ENCODE measurements around the gene PIEZO2.

Gene PIEZO2

DNA sequence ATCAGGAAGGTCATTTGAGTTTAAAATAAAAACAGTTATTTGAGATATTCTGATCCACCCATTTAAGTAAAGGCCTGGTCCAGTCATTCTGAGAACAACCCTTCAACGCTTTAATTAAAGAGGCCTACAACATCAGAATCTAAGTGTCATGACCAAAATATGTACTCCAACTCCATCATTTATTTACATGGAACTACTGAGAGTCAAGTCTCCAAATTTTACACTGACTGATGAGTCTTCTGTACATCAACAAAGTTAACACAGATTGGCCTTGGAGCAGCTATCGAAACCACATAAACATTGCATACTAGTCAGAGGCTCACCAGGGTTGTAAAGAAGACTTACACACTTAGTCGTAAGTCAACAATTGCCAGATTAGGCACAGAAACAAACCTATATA, 37.1 kb downstream of the PIEZO2 start:
- no peak for DNase-seq

DNA sequence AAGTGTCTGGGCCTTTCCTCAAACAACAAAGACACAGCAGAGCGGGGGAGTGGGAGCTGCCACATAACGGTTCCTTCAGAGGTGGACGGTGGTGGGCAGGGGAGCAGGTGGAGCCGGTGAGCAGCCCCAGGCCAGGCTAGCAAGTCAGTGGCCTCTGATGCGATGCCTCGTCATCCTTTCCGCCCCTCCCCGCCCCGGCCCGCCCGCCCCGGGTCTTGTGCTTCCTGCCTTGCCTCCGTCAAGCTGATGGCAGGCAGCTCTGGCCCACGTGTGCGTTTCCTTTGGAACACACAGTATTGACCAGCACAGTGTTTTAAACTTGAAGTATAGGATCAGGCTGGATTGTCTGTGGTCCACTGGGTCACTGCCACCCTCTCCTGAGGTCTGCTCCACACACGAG, 38.9 kb downstream of the PIEZO2 start:
- DNase-seq, result no peak

DNA sequence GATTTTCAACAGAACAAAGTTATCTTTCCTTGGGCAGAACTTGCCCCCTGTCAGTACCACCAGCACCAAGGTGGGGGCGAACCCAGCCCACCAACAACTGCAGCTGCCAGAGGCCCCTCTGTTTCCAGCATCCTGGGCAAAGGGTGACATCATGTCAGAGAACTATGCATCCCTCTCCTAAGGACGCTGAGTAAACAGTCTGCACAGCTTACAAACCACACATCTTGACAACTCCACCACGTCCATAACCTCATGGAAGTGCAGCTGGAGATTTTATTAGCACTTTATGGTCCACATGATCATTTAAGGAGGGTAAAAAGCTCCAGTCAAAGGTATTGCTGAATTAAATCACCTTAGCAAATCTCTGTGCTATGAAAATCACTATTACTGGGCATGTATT, 40.4 kb downstream of the PIEZO2 start:
- DNase-seq, result no peak

DNA sequence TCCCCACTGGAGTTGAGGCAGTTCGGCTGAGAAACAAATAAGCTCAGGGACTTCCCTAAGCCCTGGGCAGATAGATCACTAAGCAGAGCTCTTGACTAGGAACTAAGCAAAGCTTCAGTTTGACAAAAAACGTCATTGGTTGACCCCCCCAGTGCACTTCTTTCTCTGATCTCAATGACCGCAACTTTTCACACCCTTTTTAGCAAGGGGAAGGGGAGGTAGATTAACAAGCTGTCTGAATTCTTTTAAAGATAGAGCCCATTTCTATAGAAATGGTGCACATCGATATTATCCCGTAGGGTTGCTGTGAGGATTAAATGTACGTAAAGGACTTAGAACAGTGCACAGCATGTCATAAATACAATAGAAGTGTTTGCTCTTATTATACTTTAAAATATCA, 42.5 kb downstream of the PIEZO2 start:
- no peak for DNase-seq

DNA sequence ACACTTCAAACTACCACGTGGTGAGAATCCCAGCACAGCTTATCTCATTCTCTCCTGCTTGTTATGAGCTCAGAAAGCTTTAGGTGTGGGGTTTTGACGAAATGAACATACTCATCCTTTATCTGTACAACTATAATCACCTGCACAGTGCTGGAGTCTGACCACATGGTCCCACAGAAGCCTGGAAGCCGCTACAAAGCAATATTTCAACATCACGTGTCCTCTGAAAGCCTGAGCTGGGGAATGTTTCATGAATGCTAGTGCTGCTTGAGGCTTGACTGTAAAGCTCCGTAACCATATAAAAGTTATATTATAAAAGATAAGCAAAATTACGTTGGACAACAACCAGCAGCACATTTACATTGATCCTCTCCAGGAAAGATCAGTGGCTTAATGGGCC, 43.9 kb downstream of the PIEZO2 start:
- DNase-seq, result no peak

DNA sequence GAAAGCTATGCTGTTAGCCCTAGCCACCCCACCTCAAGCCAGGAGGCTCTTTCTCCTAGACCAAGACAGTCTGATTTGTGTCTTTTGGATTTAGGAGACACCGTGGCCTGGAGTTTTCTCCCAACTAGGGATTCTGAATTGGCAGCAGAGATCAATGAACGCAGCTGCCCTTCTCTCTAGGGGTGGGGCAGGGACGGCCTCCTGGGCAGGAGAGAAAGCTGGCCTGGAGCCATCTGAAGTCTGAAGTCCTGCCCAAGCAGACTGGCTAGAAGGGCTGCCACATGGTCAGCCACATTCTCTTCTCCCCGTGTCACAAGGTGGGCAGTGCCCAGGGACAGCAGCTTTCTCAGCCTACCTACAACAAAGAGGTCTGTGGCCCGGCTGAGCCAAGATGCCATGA, 45.1 kb downstream of the PIEZO2 start:
- no peak for DNase-seq

DNA sequence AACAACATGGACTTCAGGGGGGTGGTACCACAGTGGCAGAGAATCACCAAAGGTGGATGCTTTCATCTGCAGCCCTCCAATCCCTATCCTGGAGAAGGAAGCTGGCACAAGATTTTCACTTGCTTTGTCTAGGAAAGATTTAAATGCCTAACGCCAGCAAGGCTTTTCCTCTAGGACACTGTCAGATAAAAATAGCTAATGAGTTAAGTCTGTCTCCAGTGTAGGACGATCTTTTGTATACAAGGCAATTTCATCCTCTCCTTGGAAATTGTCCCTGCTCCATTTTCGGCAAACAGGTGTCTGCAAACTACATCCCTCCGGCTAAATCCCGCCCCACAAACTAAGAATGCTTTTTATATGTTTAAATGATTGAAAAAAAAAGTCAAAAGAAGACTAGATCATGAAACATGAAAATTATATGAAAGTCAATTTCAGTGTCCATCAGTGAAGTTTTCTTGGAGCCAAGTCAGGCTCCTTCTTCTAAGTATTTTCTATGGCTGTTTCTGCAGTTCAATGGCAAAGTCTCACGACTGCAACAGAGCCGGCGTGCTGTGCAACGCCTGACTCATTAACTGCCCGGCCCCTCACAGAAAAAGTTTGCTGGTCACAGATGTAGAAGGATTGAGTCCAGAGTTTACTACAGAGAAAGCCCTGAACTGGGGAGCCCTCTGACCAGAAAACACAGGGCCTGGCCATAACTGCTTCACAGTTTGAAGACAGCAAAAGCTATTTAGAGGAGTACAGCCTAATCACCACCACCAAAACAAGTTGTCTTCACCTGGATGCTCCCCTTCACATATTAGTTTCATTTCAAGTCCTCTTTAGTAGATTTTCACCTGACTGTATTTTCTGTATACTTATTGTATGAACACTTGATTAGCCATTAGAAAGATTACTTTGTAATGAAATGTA, 52.3 kb downstream of the PIEZO2 start:
- DNase-seq, result no peak

DNA sequence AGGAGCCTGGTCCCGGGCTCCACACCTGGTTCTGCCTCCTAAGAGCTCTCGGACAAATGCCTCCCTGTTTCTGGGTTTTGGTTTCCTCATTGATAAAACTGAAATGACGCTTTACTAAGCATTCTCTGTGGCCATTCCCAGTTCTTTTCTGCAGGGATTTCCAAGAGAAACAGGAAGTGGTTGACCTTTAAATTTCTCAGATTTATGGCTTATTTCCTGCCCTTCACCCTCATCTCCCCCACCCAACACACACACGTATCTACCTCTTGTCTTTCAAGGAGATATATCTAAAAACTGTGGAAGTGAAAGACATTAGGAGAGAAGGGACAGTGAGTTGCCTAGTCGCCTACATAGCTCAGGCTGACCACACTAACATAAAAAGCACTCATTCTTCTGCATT, 53.0 kb downstream of the PIEZO2 start:
- DNase-seq, result no peak

DNA sequence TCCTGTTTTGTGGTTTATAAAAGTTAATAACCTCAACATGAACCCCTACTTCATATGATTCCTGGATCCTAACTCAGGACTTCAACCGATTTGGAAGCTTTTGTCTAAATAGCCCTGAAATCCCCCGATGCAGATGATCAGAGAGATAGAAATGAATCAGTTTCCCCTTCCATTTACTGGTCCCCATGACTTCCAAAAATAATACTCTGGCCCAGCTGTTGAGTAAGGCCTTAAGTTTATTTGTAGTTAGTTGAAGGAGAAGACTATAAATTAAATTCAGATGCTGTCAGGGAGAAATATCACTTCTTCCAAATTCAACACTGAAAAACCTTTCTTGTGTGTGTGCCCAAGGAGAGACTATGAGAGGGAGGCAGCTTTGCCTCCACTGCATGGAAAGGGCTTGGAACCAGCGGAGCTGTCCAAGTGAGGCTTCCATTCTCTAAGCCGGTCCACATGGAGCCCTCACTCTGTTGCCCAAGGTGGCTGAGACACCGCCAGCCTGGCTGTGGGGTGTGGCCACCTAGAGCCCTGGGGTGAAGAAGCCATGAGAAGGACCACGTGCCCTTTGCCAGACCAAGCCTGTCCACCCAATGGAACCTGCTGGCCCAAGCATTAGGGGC, 53.6 kb downstream of the PIEZO2 start:
- DNase-seq, result no peak

DNA sequence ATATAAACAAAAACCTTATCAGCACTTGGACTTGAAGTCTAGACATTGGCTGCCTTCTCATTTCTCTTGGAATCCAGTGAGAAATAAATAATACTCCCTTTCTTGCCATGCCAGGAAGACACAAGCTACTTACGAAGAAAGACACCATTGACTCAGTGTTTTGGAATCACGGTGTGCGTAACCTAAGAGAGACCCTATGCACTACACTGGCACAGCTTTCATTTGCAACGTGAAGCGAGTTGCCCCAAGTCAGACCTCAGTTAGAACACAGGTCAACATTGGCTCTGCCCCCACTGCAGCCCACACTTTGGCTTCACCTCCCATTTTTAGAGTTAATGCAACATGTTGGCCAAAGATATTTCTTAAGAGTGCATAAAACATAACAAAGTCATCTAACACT, 54.2 kb downstream of the PIEZO2 start:
- DNase-seq, result no peak

DNA sequence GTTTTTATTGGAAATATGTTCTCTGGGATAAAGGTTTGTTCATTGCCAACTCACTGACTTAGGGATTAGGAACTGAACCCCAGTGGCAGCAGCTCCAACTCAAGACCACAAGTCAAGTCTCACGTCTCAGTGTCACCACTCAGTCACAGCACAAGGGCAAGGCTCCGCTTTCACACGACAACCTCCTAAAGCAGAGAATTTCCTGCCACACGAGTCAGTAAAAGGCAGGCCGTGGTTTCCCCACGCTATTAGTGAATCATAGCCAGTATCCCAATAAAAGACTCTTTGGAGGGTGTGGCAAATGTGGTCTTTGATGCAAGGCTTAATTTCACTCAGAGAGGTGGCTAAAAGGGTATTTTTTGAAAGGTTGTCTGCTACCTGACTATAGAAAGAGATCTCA, 57.6 kb downstream of the PIEZO2 start:
- no peak for DNase-seq

DNA sequence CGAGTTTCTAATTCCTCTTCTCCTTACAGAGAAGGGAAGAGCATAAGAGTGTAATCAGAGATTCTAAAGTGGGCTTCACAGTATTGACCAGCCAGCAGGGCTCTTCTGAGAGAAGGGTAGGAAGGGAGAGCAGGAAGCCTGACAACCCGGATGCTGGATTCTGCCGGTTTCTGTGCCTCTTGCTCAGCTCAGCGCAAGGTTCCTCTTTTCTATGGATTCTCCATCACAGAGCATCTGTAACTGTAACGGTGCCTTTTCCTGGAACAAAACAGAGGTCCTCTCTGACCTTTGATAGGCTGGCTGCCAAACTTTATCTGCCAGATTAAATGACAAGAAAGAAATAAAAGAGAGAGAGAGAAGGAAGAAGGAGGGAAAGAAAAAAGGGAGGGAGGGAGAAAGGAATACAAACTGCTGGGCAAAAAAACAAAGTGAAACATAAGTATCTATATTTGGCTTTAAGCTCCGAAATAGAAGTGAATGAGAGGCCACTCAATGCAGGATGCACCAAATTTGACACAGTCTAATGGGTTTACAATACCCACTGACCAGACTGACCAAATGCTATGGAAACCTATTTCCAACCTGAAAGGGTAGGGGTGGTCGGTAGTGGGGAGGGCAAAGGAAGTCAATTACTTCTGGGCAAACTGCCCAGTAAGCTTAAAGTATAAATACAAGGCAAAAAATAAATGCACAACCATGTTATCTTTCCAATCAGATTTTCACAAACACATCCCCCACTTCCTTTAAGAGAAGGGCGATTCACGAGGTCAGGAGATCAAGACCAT, 59.2 kb downstream of the PIEZO2 start:
- no peak for DNase-seq

DNA sequence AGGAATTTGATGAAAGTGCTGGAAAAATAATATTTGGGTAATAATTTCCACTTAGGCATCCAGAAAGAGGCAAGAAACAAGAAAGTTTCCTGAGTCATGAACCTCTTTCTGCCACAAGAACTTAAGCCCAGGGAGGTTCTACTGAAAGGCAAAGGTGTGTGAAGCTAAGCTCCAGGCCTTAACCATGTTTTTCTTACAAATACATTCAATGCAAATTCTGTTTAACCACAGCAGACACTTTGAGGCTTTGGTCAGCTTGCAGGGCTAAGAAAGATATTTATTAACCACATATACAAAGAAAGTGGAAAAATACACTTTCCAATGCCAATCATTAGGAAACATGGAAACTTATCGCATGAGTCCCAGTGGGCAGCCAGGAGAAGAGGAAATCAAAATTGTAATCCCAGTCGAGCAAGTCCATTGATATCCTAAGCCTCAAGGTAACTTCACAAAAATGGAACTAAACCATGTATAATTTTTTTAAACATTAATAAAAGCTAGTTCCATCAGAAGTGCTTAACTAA, 68.3 kb downstream of the PIEZO2 start:
- DNase-seq, result no peak

DNA sequence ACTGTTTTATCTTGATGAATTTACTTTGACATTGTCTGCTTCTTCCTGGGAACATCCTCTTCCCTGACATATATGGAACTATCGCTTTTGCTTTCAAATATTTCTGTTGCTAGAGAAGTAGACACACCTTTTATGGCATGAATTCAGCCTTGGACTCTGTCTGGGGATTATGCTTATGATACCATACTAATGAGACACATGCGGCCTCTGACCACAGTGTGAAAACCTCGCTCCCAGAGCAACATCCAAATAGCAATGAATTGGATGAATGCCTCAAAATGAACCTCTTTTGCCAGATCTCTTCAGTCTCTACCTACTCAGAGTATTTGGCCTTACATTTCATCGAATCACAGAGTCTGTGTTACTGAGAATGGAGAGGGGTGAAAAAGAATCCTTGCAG, 70.9 kb downstream of the PIEZO2 start:
- DNase-seq, result no peak

DNA sequence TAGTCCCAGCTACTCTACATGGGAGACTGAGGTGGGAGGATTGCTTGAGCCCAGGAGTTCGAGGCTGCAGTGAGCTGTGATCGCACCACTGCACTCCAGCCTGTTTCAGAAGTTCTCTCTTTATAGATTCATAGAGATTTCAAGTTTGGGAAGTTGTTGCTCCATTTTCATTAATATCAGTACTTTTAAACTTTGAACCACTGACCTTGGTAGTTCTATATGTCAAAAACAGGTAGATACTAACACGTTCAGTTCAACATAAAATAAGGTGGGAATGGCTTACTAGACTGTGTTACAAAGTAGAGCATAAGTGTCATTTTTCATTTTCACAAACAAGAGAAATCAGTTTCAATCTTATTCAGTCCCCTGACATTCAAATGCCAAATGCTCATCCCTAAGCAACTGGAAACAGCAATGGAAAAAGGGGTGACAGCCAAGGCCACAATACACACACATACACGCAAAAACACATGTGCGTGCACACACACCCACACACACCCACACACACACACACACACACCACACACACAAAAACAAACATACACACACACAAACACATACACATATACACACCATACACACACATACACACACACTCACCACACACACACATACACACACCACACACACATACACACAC, 71.7 kb downstream of the PIEZO2 start:
- DNase-seq, result no peak

DNA sequence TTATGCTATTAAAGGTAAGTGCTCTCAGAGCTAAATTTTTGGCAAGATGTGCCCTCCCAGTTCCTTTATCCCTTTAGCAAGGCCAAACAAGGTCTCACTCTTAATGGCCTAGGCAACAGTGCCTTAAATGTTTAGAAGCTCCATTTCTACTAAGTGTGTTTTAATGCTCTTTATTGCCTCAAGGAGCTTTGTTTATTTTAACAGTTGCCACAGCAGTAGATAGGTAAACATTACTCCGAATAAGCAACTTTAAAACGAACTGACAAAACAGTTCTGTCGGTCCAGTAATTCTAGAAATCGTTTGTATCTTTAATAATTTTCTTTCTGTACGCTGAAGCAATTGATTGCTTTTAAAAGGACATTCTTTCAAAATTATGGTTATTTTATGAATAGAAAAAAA, 74.5 kb downstream of the PIEZO2 start:
- no peak for DNase-seq

DNA sequence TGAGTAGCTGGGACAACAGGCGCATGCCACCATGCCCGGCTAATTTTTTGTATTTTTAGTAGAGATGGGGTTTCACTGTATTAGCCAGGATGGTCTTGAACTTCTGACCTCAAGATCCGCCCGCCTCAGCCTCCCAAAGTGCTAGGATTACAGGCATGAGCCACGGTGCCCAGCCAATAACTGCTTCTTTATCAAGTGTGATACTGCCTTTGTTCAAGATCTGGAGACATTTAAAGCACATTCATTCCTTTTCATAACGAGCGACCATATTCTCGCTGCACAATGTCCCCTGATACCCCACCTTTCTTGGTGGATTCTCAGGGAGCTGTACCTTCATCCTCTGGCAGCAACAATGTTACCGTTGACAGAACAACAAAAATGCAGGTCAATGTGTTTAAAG, 75.4 kb downstream of the PIEZO2 start:
- no peak for DNase-seq

DNA sequence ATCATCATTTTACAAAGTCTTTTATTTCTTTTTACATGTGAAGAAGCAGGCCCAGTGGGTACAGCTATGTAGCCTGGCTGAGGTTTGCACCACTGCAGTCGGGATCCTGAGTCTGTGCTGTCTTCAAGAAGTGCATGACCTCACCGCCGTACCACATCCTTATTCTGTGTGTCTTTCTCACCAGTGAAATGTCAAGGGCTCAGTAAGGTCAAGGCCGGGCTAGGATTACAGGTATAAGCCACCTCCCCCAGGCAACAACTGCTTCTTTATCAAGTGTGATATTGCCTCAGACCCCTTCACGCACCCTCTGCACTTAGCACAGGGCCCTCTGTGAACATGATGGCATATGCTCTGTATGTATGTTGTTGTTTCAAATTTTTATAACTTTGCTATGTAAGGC, 76.7 kb downstream of the PIEZO2 start:
- no peak for DNase-seq

DNA sequence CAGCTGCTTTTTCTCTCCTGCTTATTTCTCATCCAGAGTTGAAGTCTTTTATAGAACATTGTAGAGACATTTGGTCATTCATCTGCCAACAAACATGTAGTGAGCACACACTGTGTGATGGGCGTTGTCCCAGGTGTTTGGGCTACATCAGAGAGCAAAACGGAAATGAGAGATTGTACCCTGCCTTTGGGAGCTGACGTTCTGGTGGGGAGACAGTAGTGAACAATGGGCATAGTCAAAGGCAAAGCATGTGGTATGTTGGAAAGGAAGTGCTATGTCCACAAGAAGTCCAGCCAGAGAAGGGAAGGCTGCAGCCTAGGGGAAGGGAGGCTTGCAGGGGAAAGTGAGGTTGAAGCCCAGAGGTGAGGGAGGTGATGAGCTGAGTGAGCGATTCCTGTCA, 78.1 kb downstream of the PIEZO2 start:
- DNase-seq, result no peak

DNA sequence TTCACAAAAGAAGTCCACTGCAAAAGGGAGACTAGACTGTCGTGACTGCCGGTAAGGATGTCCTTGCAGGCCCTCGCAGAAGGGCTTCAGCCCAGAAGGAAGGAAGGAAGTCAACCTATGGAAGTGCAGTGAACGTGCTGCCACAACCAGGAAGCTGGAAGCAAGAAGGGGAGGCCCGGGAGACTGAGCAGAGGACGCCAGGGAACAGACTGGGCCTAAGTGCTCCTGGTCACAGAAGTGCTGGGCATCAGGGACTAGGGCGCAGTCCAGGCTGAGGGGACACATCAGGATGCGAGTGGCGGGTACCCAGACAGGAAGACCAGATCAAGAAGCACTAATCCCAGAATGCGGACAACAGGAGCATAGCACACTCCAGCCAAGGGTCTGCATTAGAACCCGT, 78.8 kb downstream of the PIEZO2 start:
- no peak for DNase-seq

DNA sequence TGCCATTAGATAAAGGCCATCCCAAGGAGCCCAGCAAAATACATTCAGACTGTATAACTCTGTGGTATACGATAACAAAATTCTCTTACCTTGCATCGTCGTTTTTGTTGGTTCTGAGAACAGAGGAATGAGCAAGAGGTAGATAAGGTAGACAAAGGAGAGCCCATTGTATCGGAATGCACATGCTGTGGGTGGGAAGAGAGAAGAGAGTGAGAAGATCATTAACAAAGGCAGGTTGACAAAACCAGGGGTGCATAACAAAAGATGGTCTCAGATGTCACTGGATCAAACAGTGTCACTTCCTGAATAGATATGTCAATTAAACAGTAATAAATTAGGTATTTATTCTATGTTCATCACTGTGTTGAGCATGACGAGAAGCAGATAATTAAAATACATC, 83.3 kb downstream of the PIEZO2 start:
- DNase-seq, result no peak

DNA sequence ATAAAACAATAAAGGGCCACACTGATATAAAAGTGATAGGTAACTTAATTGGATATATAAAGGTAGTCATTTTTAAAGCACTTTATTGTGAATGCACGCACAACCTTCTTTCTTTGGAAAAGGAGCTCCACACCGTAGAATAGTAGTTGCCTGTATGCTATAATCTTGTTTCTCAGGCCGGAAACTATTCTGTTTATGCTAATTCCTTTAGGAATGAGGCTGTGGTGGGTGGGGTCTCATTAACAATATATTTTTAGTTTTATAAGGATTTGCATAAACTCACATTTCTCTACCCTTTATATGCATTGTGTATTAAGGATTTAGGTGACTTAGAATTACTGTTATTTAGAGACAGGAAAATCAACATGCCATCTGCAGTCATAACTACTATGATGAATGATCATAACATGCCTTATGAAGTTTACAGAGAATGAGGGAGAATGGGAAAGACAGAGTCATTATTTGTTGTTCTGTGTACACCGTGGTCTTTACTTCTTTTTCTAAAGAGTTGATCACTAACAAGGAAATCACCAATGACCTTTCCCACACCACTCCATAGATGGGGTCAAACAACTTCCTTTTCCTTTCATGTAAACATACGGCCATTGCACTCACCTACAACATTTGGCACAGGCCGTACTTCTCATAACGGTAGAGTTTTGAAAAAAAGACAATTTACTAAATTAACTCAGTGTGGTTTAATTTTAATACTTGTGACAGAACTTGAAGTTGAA, 84.5 kb downstream of the PIEZO2 start:
- DNase-seq, result no peak

All from left hindlimb (tissue), 1 donor.